Loucy (cell line): ENCODE results near the gene CYSTM1.
A peak's percentile ranks its signal among the peaks of the same experiment; 100 is the strongest.
"Not testable (repeated sequence)": the region's sequence is repeated elsewhere in the genome, so short reads cannot be mapped to it uniquely, and the experiment has no call there.

Experiments used
- H2AFZ ChIP-seq: fragments of 200-600 bp; sonication (generic); 2 replicates; pipeline ENCODE4 v1.6.0; 2016; ENCODE audit warnings: antibody characterized with exemption, mild to moderate bottlenecking, low read length, moderate library complexity
- H3F3A ChIP-seq: fragments of 200-600 bp; 2 replicates; pipeline ENCODE4 v1.6.0; 2016; ENCODE audit warnings: antibody characterized with exemption, low read depth, mild to moderate bottlenecking
- H3K27me3 ChIP-seq: fragments of 200-600 bp; sonication (generic); 2 replicates; pipeline ENCODE4 v1.6.1; 2014; ENCODE audit warnings: low read length, mild to moderate bottlenecking; ENCODE audit not compliant: insufficient read depth, poor library complexity, severe bottlenecking
- H3K36me3 ChIP-seq: fragments of 200-600 bp; sonication (generic); 2 replicates; pipeline ENCODE4 v1.6.1; 2016; ENCODE audit warnings: low read length; ENCODE audit not compliant: insufficient read depth
- H3K4me1 ChIP-seq: fragments of 200-600 bp; sonication (generic); 2 replicates; pipeline ENCODE4 v1.5.1; 2014; ENCODE audit warnings: low read length, mild to moderate bottlenecking; ENCODE audit not compliant: insufficient read depth, poor library complexity, severe bottlenecking
- H3K4me2 ChIP-seq: fragments of 200-600 bp; sonication (generic); 2 replicates; pipeline ENCODE4 v1.6.0; 2014; ENCODE audit warnings: antibody characterized with exemption, low read length, low read depth, mild to moderate bottlenecking; ENCODE audit not compliant: poor library complexity, severe bottlenecking
- H3K4me3 ChIP-seq: fragments of 200-600 bp; sonication (generic); 2 replicates; pipeline ENCODE4 v1.5.1; 2014; ENCODE audit warnings: low read length, mild to moderate bottlenecking, mixed read lengths; ENCODE audit not compliant: poor library complexity, severe bottlenecking
- H3K79me2 ChIP-seq: fragments of 200-600 bp; sonication (generic); 2 replicates; pipeline ENCODE4 v1.6.1; 2014; ENCODE audit warnings: low read length; ENCODE audit not compliant: insufficient read depth
- H3K9ac ChIP-seq: fragments of 200-600 bp; sonication (generic); 2 replicates; pipeline ENCODE4 v1.6.0; 2014; ENCODE audit warnings: mild to moderate bottlenecking, low read depth, low read length, moderate library complexity; ENCODE audit not compliant: poor library complexity, severe bottlenecking
- H3K9me2 ChIP-seq: fragments of 200-600 bp; sonication (generic); replicated peaks from 2 replicates; pipeline ENCODE4 v1.6.1; 2016; ENCODE audit warnings: low read depth, low read length, mixed read lengths
- H3K9me3 ChIP-seq: fragments of 200-600 bp; sonication (generic); 2 replicates; pipeline ENCODE4 v1.6.1; 2014; ENCODE audit warnings: mild to moderate bottlenecking, antibody characterized with exemption, low read length, low read depth; ENCODE audit not compliant: insufficient read depth
- H4K20me1 ChIP-seq: fragments of 200-600 bp; sonication (generic); 2 replicates; pipeline ENCODE4 v1.6.0; 2014; ENCODE audit warnings: antibody characterized with exemption, low read length, mild to moderate bottlenecking; ENCODE audit not compliant: insufficient read depth, poor library complexity, severe bottlenecking
- CTCF ChIP-seq: fragments of 200-600 bp; sonication (generic); conservative IDR thresholded peaks from 2 replicates; pipeline ENCODE4 v1.5.1; 2014; ENCODE audit warnings: mild to moderate bottlenecking, antibody characterized with exemption, low read length
- EZH2phosphoT487 ChIP-seq: fragments of 200-600 bp; IDR thresholded peaks from 2 replicates; pipeline ENCODE4 v1.6.1; 2018; ENCODE audit warnings: antibody characterized with exemption, mild to moderate bottlenecking, moderate library complexity, borderline replicate concordance

CYSTM1 gene

GRCh38 chr5:140153905-140154304 lies 21.1 kb upstream of the CYSTM1 start:
- no peaks in the 10 kb centered on the region for H3K4me1 ChIP-seq
- no peaks in the 10 kb centered on the region for H3F3A ChIP-seq
- no peak overlapping the region for H3K9ac ChIP-seq
- H3K36me3 ChIP-seq = no peaks in the 10 kb centered on the region
- no peaks in the 10 kb centered on the region for H3K79me2 ChIP-seq
- H4K20me1 ChIP-seq = no peaks in the 10 kb centered on the region
- H2AFZ ChIP-seq = no peak overlapping the region
- H3K9me3 ChIP-seq = no peaks in the 10 kb centered on the region
- H3K9me2 ChIP-seq = no peaks in the 10 kb centered on the region
- no peaks in the 10 kb centered on the region for H3K27me3 ChIP-seq
- H3K4me3 ChIP-seq = no peak overlapping the region
- no peak overlapping the region for H3K4me2 ChIP-seq
- no peak for TF ChIP-seq CTCF
- TF ChIP-seq EZH2phosphoT487 = no peak

GRCh38 chr5:140154710-140155381 lies 20.1 kb upstream of the CYSTM1 start:
- not testable (repeated sequence) for H3K9me3 ChIP-seq, H3K4me1 ChIP-seq, H3K9me2 ChIP-seq, H3K27me3 ChIP-seq, H4K20me1 ChIP-seq, H3K4me2 ChIP-seq, H3K9ac ChIP-seq, H3F3A ChIP-seq, H3K36me3 ChIP-seq, H3K4me3 ChIP-seq, H2AFZ ChIP-seq, H3K79me2 ChIP-seq

GRCh38 chr5:140157032-140157781 lies 17.8 kb upstream of the CYSTM1 start:
- no peaks in the 10 kb centered on the region for H3F3A ChIP-seq
- no peak overlapping the region for H2AFZ ChIP-seq
- H3K4me2 ChIP-seq = no peak overlapping the region
- H4K20me1 ChIP-seq = no peaks in the 10 kb centered on the region
- no peak overlapping the region for H3K9ac ChIP-seq
- no peaks in the 10 kb centered on the region for H3K9me3 ChIP-seq
- no peaks in the 10 kb centered on the region for H3K4me1 ChIP-seq
- H3K36me3 ChIP-seq = no peaks in the 10 kb centered on the region
- TF ChIP-seq EZH2phosphoT487 (no peak), CTCF (peak; percentile 86)
- H3K79me2 ChIP-seq = no peaks in the 10 kb centered on the region
- no peaks in the 10 kb centered on the region for H3K9me2 ChIP-seq
- no peaks in the 10 kb centered on the region for H3K27me3 ChIP-seq
- no peak overlapping the region for H3K4me3 ChIP-seq
